HepG2 (cell line): ENCODE measurements around the gene STOM. TPM values are rescaled to one million over a fixed set of nuclear protein-coding genes. Genes with fewer than 3 reads are reported as not detected.

Source experiments
- ARID4A ChIP-seq: sonication (generic); formaldehyde crosslinking; IDR thresholded peaks from 2 replicates; pipeline ENCODE4 v1.5.0; 2020; ENCODE audit warnings: mild to moderate bottlenecking, missing genetic modification reagents, borderline replicate concordance
- ARNT2 ChIP-seq: sonication (generic); formaldehyde crosslinking; IDR thresholded peaks from 2 replicates; pipeline ENCODE4 v1.8.0; 2022; ENCODE audit warnings: mild to moderate bottlenecking, low read depth, missing genetic modification reagents, moderate library complexity
- ATF5 ChIP-seq: sonication (generic); formaldehyde crosslinking; IDR thresholded peaks from 2 replicates; pipeline ENCODE4 v1.4.0; 2020; ENCODE audit warnings: mild to moderate bottlenecking, low read depth, missing genetic modification reagents
- DMTF1 ChIP-seq: sonication (generic); formaldehyde crosslinking; IDR thresholded peaks from 2 replicates; pipeline ENCODE4 v1.4.0; 2020; ENCODE audit warnings: mild to moderate bottlenecking, missing genetic modification reagents
- DNMT3B ChIP-seq: conservative IDR thresholded peaks from 2 replicates; pipeline ENCODE4 v1.6.1; 2016; ENCODE audit warnings: missing biosample characterization, control low read depth
- HOXA5 ChIP-seq: sonication (generic); formaldehyde crosslinking; IDR thresholded peaks from 2 replicates; pipeline ENCODE4 v1.4.0; 2020; ENCODE audit warnings: missing genetic modification reagents
- KMT2B ChIP-seq: IDR thresholded peaks from 2 replicates; pipeline ENCODE4 v1.6.1; 2016; ENCODE audit warnings: missing genetic modification reagents, missing compliant biosample characterization
- MXD4 ChIP-seq: IDR thresholded peaks from 2 replicates; pipeline ENCODE4 v1.6.1; 2016; ENCODE audit warnings: mild to moderate bottlenecking, missing biosample characterization, missing genetic modification reagents
- MZF1 ChIP-seq: sonication (generic); formaldehyde crosslinking; IDR thresholded peaks from 2 replicates; pipeline ENCODE4 v1.8.1; 2023; ENCODE audit warnings: mild to moderate bottlenecking, missing genetic modification reagents, borderline replicate concordance
- NRL ChIP-seq: sonication (generic); formaldehyde crosslinking; IDR thresholded peaks from 2 replicates; pipeline ENCODE4 v1.5.0; 2020; ENCODE audit warnings: missing genetic modification reagents, mild to moderate bottlenecking, moderate library complexity, borderline replicate concordance
- RBM39 ChIP-seq: fragments of 200-400 bp; formaldehyde crosslinking; IDR thresholded peaks from one replicate; pipeline ENCODE4 v1.6.1; 2018; ENCODE audit warnings: antibody characterized with exemption, mild to moderate bottlenecking, low read depth, low read length; ENCODE audit not compliant: poor library complexity, severe bottlenecking
- REPIN1 ChIP-seq: sonication (generic); formaldehyde crosslinking; IDR thresholded peaks from 2 replicates; pipeline ENCODE4 v1.8.0; 2022; ENCODE audit warnings: missing genetic modification reagents, low read depth, mild to moderate bottlenecking, borderline replicate concordance
- RXRA ChIP-seq: sonication (generic); formaldehyde crosslinking; IDR thresholded peaks from 2 replicates; pipeline ENCODE4 v1.5.1; 2020; ENCODE audit warnings: missing genetic modification reagents
- SNAPC4 ChIP-seq: sonication (generic); formaldehyde crosslinking; IDR thresholded peaks from 2 replicates; pipeline ENCODE4 v1.4.0; 2020; ENCODE audit warnings: mild to moderate bottlenecking, missing genetic modification reagents
- ZNF143 ChIP-seq: sonication (generic); formaldehyde crosslinking; IDR thresholded peaks from 2 replicates; pipeline ENCODE4 v1.4.0; 2020; ENCODE audit warnings: missing genetic modification reagents
- ZNF350 ChIP-seq: sonication (generic); formaldehyde crosslinking; IDR thresholded peaks from 2 replicates; pipeline ENCODE4 v1.4.0; 2020; ENCODE audit warnings: mild to moderate bottlenecking, low read depth, missing genetic modification reagents, borderline replicate concordance
- polyA plus RNA-seq, 8 experiments: library from polyadenylated mRNA; depleted of rRNA in 3 of 8; stranded (reverse) in 7 of 8; unstranded in 1 of 8; fragments of >200 nt; fragmentation: Illumina TruSeq in 4 of 8; extraction: Trizol in 4 of 8; gene quantifications; 2 replicates each; pipeline versions ENCODE4 v1.2.1 to v1.2.3, GENCODE V29; 2011 to 2016; ENCODE audit warnings: low read depth in 4 of 8, missing spikeins in 1 of 8, mixed read lengths in 1 of 8; ENCODE audit not compliant: insufficient read depth in 1 of 8
- total RNA-seq, 5 experiments: library from RNA; depleted of rRNA; stranded (reverse); fragments of >200 nt; fragmentation: Illumina TruSeq; extraction: Trizol; gene quantifications; 2 replicates each; pipeline ENCODE4 v1.2.3, GENCODE V29; 2016; ENCODE audit warnings: low read depth in 1 of 5

Gene STOM
- total and polyA plus RNA-seq, 2 of the 13 experiments (the other 11 are each of a cell fraction or from before 2014, with no cell fraction given) = 43.6 to 165 TPM

- peak; percentile 93 for TF ChIP-seq ARID4A
- TF ChIP-seq REPIN1 = peak; percentile 23; the same call in 1 of the 2 replicates
- TF ChIP-seq RBM39 = peak; percentile 32
- peak; percentile 48; the same call in 1 of the 2 replicates for TF ChIP-seq NRL
- peak; percentile 68; the same call in 1 of the 2 replicates for TF ChIP-seq KMT2B
- TF ChIP-seq DNMT3B (CRISPR knock-in tag) = 0 out of 2 replicates have a peak, but pooled peaks have one; percentile 49
- peak; percentile 29; the same call in 1 of the 2 replicates for TF ChIP-seq MXD4 (CRISPR knock-in tag)
- TF ChIP-seq ZNF143 (CRISPR knock-in tag) = no peak
- peak; percentile 73; the same call in 1 of the 2 replicates for TF ChIP-seq DMTF1 (CRISPR knock-in tag)
- TF ChIP-seq SNAPC4 (CRISPR knock-in tag) = peak; percentile 23; the same call in 1 of the 2 replicates
- TF ChIP-seq ZNF350 (CRISPR knock-in tag) = peak; percentile 71
- TF ChIP-seq ARNT2 (CRISPR knock-in tag) = 0 out of 2 replicates have a peak, but pooled peaks have one; percentile 45
- TF ChIP-seq MZF1 = no peak
- TF ChIP-seq HOXA5 (CRISPR knock-in tag) = peak; percentile 79
- TF ChIP-seq ATF5 = 0 out of 2 replicates have a peak, but pooled peaks have one; percentile 40
- peak; percentile 18; the same call in 1 of the 2 replicates for TF ChIP-seq RXRA (CRISPR knock-in tag)
Observed at GRCh38 chr9:121369595-121370265, at the start of gene STOM (continued).
